NCI-H510A treated with DMSO at 0.1 percent for 48 hours (cell line): Measurements from ENCODE around the gene GDF11.

Source experiments
- DNase-seq: peaks from one replicate; lab custom pipeline; 2025; lab: John Stamatoyannopoulos, UW

Gene GDF11

GRCh38 chr12:55707219-55707671, 35.7 kb upstream of the GDF11 start:
- DNase-seq, result no peak

GRCh38 chr12:55707841-55708694, 34.9 kb upstream of the GDF11 start, which contains the start of gene ITGA7:
ITGA7 (minus strand) TSS chr12:55707904; CDS start chr12:55707682, 222 bp downstream.
- DNase-seq, result peak; percentile 80

GRCh38 chr12:55708695-55709233, 34.2 kb upstream of the GDF11 start:
- no peak for DNase-seq

- no peak for DNase-seq
Measured at GRCh38 chr12:55711786-55712553, 31.0 kb upstream of the GDF11 start.

- no peak for DNase-seq
Measured at GRCh38 chr12:55712700-55713415, 30.1 kb upstream of the GDF11 start.

- no peak for DNase-seq
Measured at GRCh38 chr12:55713721-55714120, 29.2 kb upstream of the GDF11 start.

- no peak for DNase-seq
Measured at GRCh38 chr12:55715169-55715764, 27.7 kb upstream of the GDF11 start.

GRCh38 chr12:55715833-55716581, 26.9 kb upstream of the GDF11 start, which contains the start of gene BLOC1S1:
BLOC1S1 (plus strand) TSS chr12:55716046; CDS start chr12:55716052, 6 bp downstream.
- peak; percentile 80 for DNase-seq

- no peak for DNase-seq
Measured at GRCh38 chr12:55716582-55716957, 26.4 kb upstream of the GDF11 start.

- no peak for DNase-seq
Measured at GRCh38 chr12:55717011-55718007, 25.6 kb upstream of the GDF11 start.

- no peak for DNase-seq
Measured at GRCh38 chr12:55718015-55718414, 24.9 kb upstream of the GDF11 start.

GRCh38 chr12:55718624-55719275, 24.2 kb upstream of the GDF11 start:
- DNase-seq, result no peak

- DNase-seq, result no peak
Measured at GRCh38 chr12:55719371-55719770, 23.6 kb upstream of the GDF11 start.

GRCh38 chr12:55720071-55720564, 22.8 kb upstream of the GDF11 start, which contains the start of gene RDH5:
RDH5 (plus strand) TSS chr12:55720393; CDS start chr12:55721185, 792 bp downstream.
- no peak for DNase-seq

GRCh38 chr12:55720894-55721444, 22.0 kb upstream of the GDF11 start:
- DNase-seq, result no peak

- no peak for DNase-seq
Measured at GRCh38 chr12:55721601-55722213, 21.2 kb upstream of the GDF11 start.

GRCh38 chr12:55722948-55723347, 20.0 kb upstream of the GDF11 start:
- no peak for DNase-seq
